Measurements from ENCODE around the gene RPL34. TPM values are rescaled to one million over a fixed set of nuclear protein-coding genes. Genes with fewer than 3 reads are reported as not detected.
A peak's percentile ranks its signal among the peaks of the same experiment; 100 is the strongest.

Gene RPL34
- total and polyA plus RNA-seq, 2 experiments from 2014 or later: 884 to 1,669 TPM

GRCh38 chr4:108622828-108623227 lies 2.5 kb downstream of the RPL34 start:
- Histone ChIP-seq H3K4me3 (no peak overlapping the region), H4K20me1 (ENCODE audit: insufficient read depth, poor library complexity, severe bottlenecking) (peaks cover 41% of the 10 kb centered on the region), H3K79me2 (peaks cover 41% of the 10 kb centered on the region), H3K9me2 (replicated peaks; ENCODE audit: insufficient read depth) (no peaks in the 10 kb centered on the region), H3K36me3 (replicated peaks; ENCODE audit: insufficient read depth, low read depth) (peaks cover 15% of the 10 kb centered on the region), H3K27me3 (no peaks in the 10 kb centered on the region), H2AFZ (no peak overlapping the region), H3K4me2 (peak overlapping the region; percentile 89), H3K27ac (no peak overlapping the region), H3K9me3 (ENCODE audit: low read depth) (no peaks in the 10 kb centered on the region), H3K4me1 (ENCODE audit: insufficient read depth) (peaks cover 26% of the 10 kb centered on the region)
- no peak for DNase-seq (ENCODE audit: low spot score)
- TF ChIP-seq EZH2phosphoT487 (IDR thresholded peaks at IDR 0.05; ENCODE audit: low read depth, severe bottlenecking, unreplicated experiment) (no peak), EZH2 (IDR thresholded peaks at IDR 0.05; ENCODE audit: borderline replicate concordance) (no peak), CTCF (IDR thresholded peaks at IDR 0.05; ENCODE audit: poor library complexity) (no peak)
- WGBS (ENCODE audit: low lambda C conversion rate, missing lambda C conversion rate): 94% methylated on average over 5 of the region's 5 CpGs

GRCh38 chr4:108624263-108625056 lies 4.1 kb downstream of the RPL34 start:
- TF ChIP-seq CTCF (IDR thresholded peaks at IDR 0.05; ENCODE audit: poor library complexity) (no peak), EZH2 (IDR thresholded peaks at IDR 0.05; ENCODE audit: borderline replicate concordance) (no peak), EZH2phosphoT487 (IDR thresholded peaks at IDR 0.05; ENCODE audit: low read depth, severe bottlenecking, unreplicated experiment) (no peak)
- H4K20me1 ChIP-seq (ENCODE audit: insufficient read depth, poor library complexity, severe bottlenecking): peaks cover 41% of the 10 kb centered on the region
- DNase-seq (ENCODE audit: low spot score): no peak
- peaks cover 15% of the 10 kb centered on the region for H3K36me3 ChIP-seq (replicated peaks; ENCODE audit: insufficient read depth, low read depth)
- no peak overlapping the region for H3K4me3 ChIP-seq
- peaks cover 44% of the 10 kb centered on the region for H3K79me2 ChIP-seq
- peak overlapping the region; percentile 89 for H3K4me2 ChIP-seq
- 91% methylated on average over 2 of the region's 2 CpGs for WGBS (ENCODE audit: low lambda C conversion rate, missing lambda C conversion rate)
- H3K27ac ChIP-seq: no peak overlapping the region
- no peaks in the 10 kb centered on the region for H3K9me3 ChIP-seq (ENCODE audit: low read depth)
- no peak overlapping the region for H2AFZ ChIP-seq
- peaks cover 24% of the 10 kb centered on the region for H3K4me1 ChIP-seq (ENCODE audit: insufficient read depth)
- no peaks in the 10 kb centered on the region for H3K27me3 ChIP-seq
- H3K9me2 ChIP-seq (replicated peaks; ENCODE audit: insufficient read depth): no peaks in the 10 kb centered on the region

GRCh38 chr4:108626056-108626455 lies 5.7 kb downstream of the RPL34 start:
- Histone ChIP-seq H4K20me1 (ENCODE audit: insufficient read depth, poor library complexity, severe bottlenecking) (peaks cover 41% of the 10 kb centered on the region), H2AFZ (no peak overlapping the region), H3K27ac (no peak overlapping the region), H3K27me3 (no peaks in the 10 kb centered on the region), H3K79me2 (peaks cover 39% of the 10 kb centered on the region), H3K4me2 (no peak overlapping the region), H3K9me3 (ENCODE audit: low read depth) (no peaks in the 10 kb centered on the region), H3K36me3 (replicated peaks; ENCODE audit: insufficient read depth, low read depth) (peaks cover 17% of the 10 kb centered on the region), H3K9me2 (replicated peaks; ENCODE audit: insufficient read depth) (no peaks in the 10 kb centered on the region), H3K4me1 (ENCODE audit: insufficient read depth) (peaks cover 22% of the 10 kb centered on the region), H3K4me3 (no peak overlapping the region)
- DNase-seq (ENCODE audit: low spot score): no peak
- TF ChIP-seq EZH2 (IDR thresholded peaks at IDR 0.05; ENCODE audit: borderline replicate concordance): no peak
- WGBS (ENCODE audit: low lambda C conversion rate, missing lambda C conversion rate): 95% methylated on average over 1 of the region's 1 CpG

- no peak overlapping the region for H3K4me3 ChIP-seq
- H2AFZ ChIP-seq: no peak overlapping the region
- H3K79me2 ChIP-seq: peaks cover 15% of the 10 kb centered on the region
- no peaks in the 10 kb centered on the region for H3K9me3 ChIP-seq (ENCODE audit: low read depth)
- peaks cover 18% of the 10 kb centered on the region for H4K20me1 ChIP-seq (ENCODE audit: insufficient read depth, poor library complexity, severe bottlenecking)
- no peaks in the 10 kb centered on the region for H3K9me2 ChIP-seq (replicated peaks; ENCODE audit: insufficient read depth)
- H3K36me3 ChIP-seq (replicated peaks; ENCODE audit: insufficient read depth, low read depth): peaks cover 26% of the 10 kb centered on the region
- H3K27me3 ChIP-seq: no peaks in the 10 kb centered on the region
- no peak for DNase-seq (ENCODE audit: low spot score)
- H3K4me2 ChIP-seq: no peak overlapping the region
- no peak for TF ChIP-seq CTCF (IDR thresholded peaks at IDR 0.05; ENCODE audit: poor library complexity)
- H3K27ac ChIP-seq: no peak overlapping the region
- H3K4me1 ChIP-seq (ENCODE audit: insufficient read depth): peaks cover 2% of the 10 kb centered on the region
These were observed 8.0 kb downstream of the RPL34 start for GRCh38 chr4:108628411-108628810.
